Loucy (cell line): Measurements from ENCODE around the gene RNU5D-1.

Experiments
- H2AFZ ChIP-seq: fragments of 200-600 bp; sonication (generic); 2 replicates; pipeline ENCODE4 v1.6.0; 2016; ENCODE audit warnings: antibody characterized with exemption, mild to moderate bottlenecking, low read length, moderate library complexity
- H3F3A ChIP-seq: fragments of 200-600 bp; 2 replicates; pipeline ENCODE4 v1.6.0; 2016; ENCODE audit warnings: antibody characterized with exemption, low read depth, mild to moderate bottlenecking
- H3K27me3 ChIP-seq: fragments of 200-600 bp; sonication (generic); 2 replicates; pipeline ENCODE4 v1.6.1; 2014; ENCODE audit warnings: low read length, mild to moderate bottlenecking; ENCODE audit not compliant: insufficient read depth, poor library complexity, severe bottlenecking
- H3K36me3 ChIP-seq: fragments of 200-600 bp; sonication (generic); 2 replicates; pipeline ENCODE4 v1.6.1; 2016; ENCODE audit warnings: low read length; ENCODE audit not compliant: insufficient read depth
- H3K4me1 ChIP-seq: fragments of 200-600 bp; sonication (generic); 2 replicates; pipeline ENCODE4 v1.5.1; 2014; ENCODE audit warnings: low read length, mild to moderate bottlenecking; ENCODE audit not compliant: insufficient read depth, poor library complexity, severe bottlenecking
- H3K4me2 ChIP-seq: fragments of 200-600 bp; sonication (generic); 2 replicates; pipeline ENCODE4 v1.6.0; 2014; ENCODE audit warnings: antibody characterized with exemption, low read length, low read depth, mild to moderate bottlenecking; ENCODE audit not compliant: poor library complexity, severe bottlenecking
- H3K4me3 ChIP-seq: fragments of 200-600 bp; sonication (generic); 2 replicates; pipeline ENCODE4 v1.5.1; 2014; ENCODE audit warnings: low read length, mild to moderate bottlenecking, mixed read lengths; ENCODE audit not compliant: poor library complexity, severe bottlenecking
- H3K79me2 ChIP-seq: fragments of 200-600 bp; sonication (generic); 2 replicates; pipeline ENCODE4 v1.6.1; 2014; ENCODE audit warnings: low read length; ENCODE audit not compliant: insufficient read depth
- H3K9ac ChIP-seq: fragments of 200-600 bp; sonication (generic); 2 replicates; pipeline ENCODE4 v1.6.0; 2014; ENCODE audit warnings: mild to moderate bottlenecking, low read depth, low read length, moderate library complexity; ENCODE audit not compliant: poor library complexity, severe bottlenecking
- H3K9me2 ChIP-seq: fragments of 200-600 bp; sonication (generic); replicated peaks from 2 replicates; pipeline ENCODE4 v1.6.1; 2016; ENCODE audit warnings: low read depth, low read length, mixed read lengths
- H3K9me3 ChIP-seq: fragments of 200-600 bp; sonication (generic); 2 replicates; pipeline ENCODE4 v1.6.1; 2014; ENCODE audit warnings: mild to moderate bottlenecking, antibody characterized with exemption, low read length, low read depth; ENCODE audit not compliant: insufficient read depth
- H4K20me1 ChIP-seq: fragments of 200-600 bp; sonication (generic); 2 replicates; pipeline ENCODE4 v1.6.0; 2014; ENCODE audit warnings: antibody characterized with exemption, low read length, mild to moderate bottlenecking; ENCODE audit not compliant: insufficient read depth, poor library complexity, severe bottlenecking
- CTCF ChIP-seq: fragments of 200-600 bp; sonication (generic); conservative IDR thresholded peaks from 2 replicates; pipeline ENCODE4 v1.5.1; 2014; ENCODE audit warnings: mild to moderate bottlenecking, antibody characterized with exemption, low read length
- EZH2phosphoT487 ChIP-seq: fragments of 200-600 bp; IDR thresholded peaks from 2 replicates; pipeline ENCODE4 v1.6.1; 2018; ENCODE audit warnings: antibody characterized with exemption, mild to moderate bottlenecking, moderate library complexity, borderline replicate concordance

RNU5D-1 gene

GRCh38 chr1:44714944-44715571 is 15.9 kb downstream of the RNU5D-1 start:
- H4K20me1 ChIP-seq, result no peaks in the 10 kb centered on the region
- peaks cover 3% of the 10 kb centered on the region for H3K4me1 ChIP-seq
- no peaks in the 10 kb centered on the region for H3K79me2 ChIP-seq
- H3K27me3 ChIP-seq, result no peaks in the 10 kb centered on the region
- H3K9me3 ChIP-seq, result no peaks in the 10 kb centered on the region
- no peaks in the 10 kb centered on the region for H3K36me3 ChIP-seq
- peak overlapping the region; percentile 61 for H3K4me2 ChIP-seq
- no peaks in the 10 kb centered on the region for H3K9me2 ChIP-seq
- TF ChIP-seq EZH2phosphoT487, result no peak
- peak; percentile 97 for TF ChIP-seq CTCF
- peak overlapping the region; percentile 98 for H2AFZ ChIP-seq
- H3K9ac ChIP-seq, result peak overlapping the region; percentile 25
- peak overlapping the region; percentile 42 for H3K4me3 ChIP-seq
- H3F3A ChIP-seq, result no peaks in the 10 kb centered on the region

- Histone ChIP-seq H3K27me3 (no peaks in the 10 kb centered on the region), H2AFZ (peak overlapping the region; percentile 98), H3K9me3 (no peaks in the 10 kb centered on the region), H3K9me2 (no peaks in the 10 kb centered on the region), H3K4me3 (no peak overlapping the region), H3K36me3 (no peaks in the 10 kb centered on the region), H3K79me2 (no peaks in the 10 kb centered on the region), H3K9ac (peak overlapping the region; percentile 25), H3K4me2 (peak overlapping the region; percentile 61), H3K4me1 (peaks cover 3% of the 10 kb centered on the region), H3F3A (no peaks in the 10 kb centered on the region), H4K20me1 (no peaks in the 10 kb centered on the region)
- TF ChIP-seq CTCF (no peak), EZH2phosphoT487 (no peak)
Measured at GRCh38 chr1:44714532-44714931, 16.4 kb downstream of the RNU5D-1 start.

- H3K9ac ChIP-seq, result no peak overlapping the region
- peaks cover 3% of the 10 kb centered on the region for H3K4me1 ChIP-seq
Measured at GRCh38 chr1:44713321-44713781, 17.6 kb downstream of the RNU5D-1 start.

More at GRCh38 chr1:44713321-44713781, 17.6 kb downstream of the RNU5D-1 start:
- Histone ChIP-seq H3K36me3 (no peaks in the 10 kb centered on the region), H3F3A (no peaks in the 10 kb centered on the region), H3K9me2 (no peaks in the 10 kb centered on the region), H3K4me3 (no peak overlapping the region), H3K79me2 (no peaks in the 10 kb centered on the region), H3K9me3 (no peaks in the 10 kb centered on the region), H2AFZ (no peak overlapping the region), H3K27me3 (no peaks in the 10 kb centered on the region), H4K20me1 (no peaks in the 10 kb centered on the region), H3K4me2 (no peak overlapping the region)
- TF ChIP-seq EZH2phosphoT487 (no peak), CTCF (no peak)
